ENCODE data around the gene ING3. TPM values are rescaled to one million over a fixed set of nuclear protein-coding genes. Genes with fewer than 3 reads are reported as not detected.

The ING3 gene
- total and polyA plus RNA-seq, 9 of the 15 experiments (the other 6 are each of a cell fraction or from before 2014, with no cell fraction given), result 22.8 to 233 (median 50.4) TPM

GRCh38 chr7:120951309-120951699, 727 bp downstream of the ING3 start (continued):
- no peak for TF ChIP-seq ZNF592 (IDR thresholded peaks at IDR 0.05)
- no peak for TF ChIP-seq PURB (CRISPR knock-in tag; IDR thresholded peaks at IDR 0.05; ENCODE audit: low read depth)
- TF ChIP-seq ETS2 (tag; IDR thresholded peaks at IDR 0.05; ENCODE audit: borderline replicate concordance, poor library complexity, severe bottlenecking), result no peak
- no peak for TF ChIP-seq CUX1 (CRISPR knock-in tag; IDR thresholded peaks at IDR 0.05)
- no peak for TF ChIP-seq ZBTB2 (IDR thresholded peaks at IDR 0.05)
- TF ChIP-seq MAFG (tag; conservative IDR thresholded peaks at IDR 0.05), result peak; percentile 38; the same call in 1 of the 2 replicates
- TF ChIP-seq NR1H2 (CRISPR knock-in tag; IDR thresholded peaks at IDR 0.05), result no peak
- TF ChIP-seq ETV6 (IDR thresholded peaks at IDR 0.05; ENCODE audit: borderline replicate concordance in 1 of 2, low read depth in 2 of 2, low read length in 1 of 2), result no peak
- no peak for TF ChIP-seq ETV6 (CRISPR knock-in tag; IDR thresholded peaks at IDR 0.05; ENCODE audit: borderline replicate concordance)
- TF ChIP-seq ZNF274 (IDR thresholded peaks at IDR 0.05; ENCODE audit: borderline replicate concordance, low read depth, low read length), result no peak
- TF ChIP-seq PHB2 (IDR thresholded peaks at IDR 0.05; ENCODE audit: low read depth), result no peak
- TF ChIP-seq POLR2H (tag; IDR thresholded peaks at IDR 0.05; ENCODE audit: low read depth), result no peak
- TF ChIP-seq HMG20B (CRISPR knock-in tag; IDR thresholded peaks at IDR 0.05), result no peak
- no peak for TF ChIP-seq STAT5A (IDR thresholded peaks at IDR 0.05; ENCODE audit: borderline replicate concordance, low read length)
- 0 out of 2 replicates have a peak, but pooled peaks have one; percentile 5 for TF ChIP-seq ZBTB33 (CRISPR knock-in tag; IDR thresholded peaks at IDR 0.05)
- peak; percentile 3 for TF ChIP-seq HDAC2 (IDR thresholded peaks at IDR 0.05)
